K562 (cell line): ENCODE data around the gene CCDC159. TPM values are rescaled to one million over a fixed set of nuclear protein-coding genes. Genes with fewer than 3 reads are reported as not detected.

ENCODE experiments used
- BACH1 ChIP-seq: fragments of 200-800 bp; sonication (Bioruptor generic); IDR thresholded peaks from 2 replicates; pipeline ENCODE4 v1.6.1; 2016; ENCODE audit warnings: missing genetic modification characterization, missing compliant biosample characterization
- BRCA1 ChIP-seq, 2 experiments: fragments of 450-650 bp in 1 of 2; sonication (generic) in 1 of 2; formaldehyde crosslinking in 1 of 2; IDR thresholded peaks; 2 replicates each; pipeline versions ENCODE4 v1.5.0 to v1.6.1; 2017 to 2020; ENCODE audit warnings: mild to moderate bottlenecking in 1 of 2, missing genetic modification reagents in 1 of 2
- BRD9 ChIP-seq: fragments of 450-650 bp; IDR thresholded peaks from 2 replicates; pipeline ENCODE4 v1.6.1; 2018; ENCODE audit warnings: low read depth; ENCODE audit not compliant: partially characterized antibody
- FOXJ2 ChIP-seq: fragments of 200-800 bp; sonication (Bioruptor generic); IDR thresholded peaks from 2 replicates; pipeline ENCODE4 v1.6.1; 2016; ENCODE audit warnings: missing genetic modification characterization, missing compliant biosample characterization
- HLTF ChIP-seq: fragments of 450-650 bp; IDR thresholded peaks from 2 replicates; pipeline ENCODE4 v1.6.1; 2016
- MAFG ChIP-seq: fragments of 450-650 bp; conservative IDR thresholded peaks from 2 replicates; pipeline ENCODE4 v1.6.1; 2016; ENCODE audit warnings: missing genetic modification characterization, missing compliant biosample characterization
- MTF1 ChIP-seq: fragments of 250-450 bp; sonication (Bioruptor Pico); IDR thresholded peaks from 2 replicates; pipeline ENCODE4 v1.9.0; 2021; ENCODE audit warnings: moderate library complexity, mild to moderate bottlenecking, inconsistent platforms, borderline replicate concordance
- NR2C1 ChIP-seq, 2 experiments: fragments of 450-650 bp; IDR thresholded peaks; 2 replicates each; pipeline ENCODE4 v1.6.1; 2017; ENCODE audit warnings: mild to moderate bottlenecking in 2 of 2, antibody characterized with exemption in 1 of 2, inconsistent platforms in 1 of 2, missing compliant biosample characterization in 1 of 2, missing genetic modification characterization in 1 of 2
- PHF8 ChIP-seq: fragments of 200-600 bp; sonication (generic); IDR thresholded peaks from 2 replicates; pipeline ENCODE4 v1.6.1; 2012; ENCODE audit warnings: mixed run types, mild to moderate bottlenecking, inconsistent platforms, low read length, moderate library complexity, borderline replicate concordance
- TCFL5 ChIP-seq: fragments of 250-450 bp; sonication (Bioruptor Pico); conservative IDR thresholded peaks from 2 replicates; pipeline ENCODE4 v1.6.1; 2021; ENCODE audit warnings: mild to moderate bottlenecking, moderate library complexity, matching md5 sums
- ZNF354B ChIP-seq: fragments of 250-450 bp; sonication (Bioruptor Pico); IDR thresholded peaks from 2 replicates; pipeline ENCODE4 v1.4.0; 2020
- ZNF398 ChIP-seq: fragments of 250-450 bp; sonication (Bioruptor Pico); IDR thresholded peaks from 2 replicates; pipeline ENCODE4 v1.8.0; 2021; ENCODE audit warnings: moderate library complexity, mild to moderate bottlenecking, inconsistent platforms
- ZNF780A ChIP-seq: fragments of 250-450 bp; sonication (Bioruptor Pico); IDR thresholded peaks from 2 replicates; pipeline ENCODE4 v1.5.0; 2021; ENCODE audit warnings: mild to moderate bottlenecking
- ZNF785 ChIP-seq: fragments of 250-450 bp; sonication (Bioruptor Pico); IDR thresholded peaks from 2 replicates; pipeline ENCODE4 v1.4.0; 2020; ENCODE audit warnings: mild to moderate bottlenecking
- polyA plus RNA-seq, 8 experiments: library from polyadenylated mRNA; depleted of rRNA in 4 of 8; stranded (reverse) in 5 of 8; unstranded in 3 of 8; fragments of >200 nt; fragmentation: Nextera tagmentation in 2 of 8; fragmentation: Illumina TruSeq in 1 of 8; extraction: Ambion mirVana in 2 of 8; extraction: Trizol in 1 of 8; gene quantifications; 2 replicates each; pipeline versions ENCODE4 v1.2.1 to v1.2.3, GENCODE V29; 2011 to 2014; ENCODE audit warnings: inconsistent platforms in 1 of 8, missing spikeins in 1 of 8
- total RNA-seq, 7 experiments: library from RNA; depleted of rRNA in 6 of 7; stranded (reverse); fragments of >200 nt in 6 of 7; fragmentation: Illumina TruSeq in 2 of 7; extraction: Trizol in 2 of 7; gene quantifications; 2 replicates each; pipeline versions ENCODE4 v1.2.1 to v1.2.3, GENCODE V29; 2011 to 2021; ENCODE audit warnings: low replicate concordance in 1 of 7
- TF ChIP-seq, protein P1 (sequence below): fragments of 250-450 bp; sonication (Bioruptor Pico); IDR thresholded peaks from 2 replicates; pipeline ENCODE4 v1.4.0; 2020; ENCODE audit warnings: borderline replicate concordance
- TF ChIP-seq, protein P2 (sequence below): sonication (generic); formaldehyde crosslinking; IDR thresholded peaks from 2 replicates; pipeline ENCODE4 v1.4.0; 2020; ENCODE audit warnings: mild to moderate bottlenecking, missing genetic modification reagents
- TF ChIP-seq, protein P3 (sequence below): fragments of 450-650 bp; formaldehyde crosslinking; IDR thresholded peaks from 2 replicates; pipeline ENCODE4 v1.4.0; 2020; ENCODE audit warnings: mild to moderate bottlenecking

The CCDC159 gene
- total and polyA plus RNA-seq, 9 of the 15 experiments (the other 6 are each of a cell fraction or from before 2014, with no cell fraction given), result 0.68 to 10.1 (median 4.7) TPM

DNA sequence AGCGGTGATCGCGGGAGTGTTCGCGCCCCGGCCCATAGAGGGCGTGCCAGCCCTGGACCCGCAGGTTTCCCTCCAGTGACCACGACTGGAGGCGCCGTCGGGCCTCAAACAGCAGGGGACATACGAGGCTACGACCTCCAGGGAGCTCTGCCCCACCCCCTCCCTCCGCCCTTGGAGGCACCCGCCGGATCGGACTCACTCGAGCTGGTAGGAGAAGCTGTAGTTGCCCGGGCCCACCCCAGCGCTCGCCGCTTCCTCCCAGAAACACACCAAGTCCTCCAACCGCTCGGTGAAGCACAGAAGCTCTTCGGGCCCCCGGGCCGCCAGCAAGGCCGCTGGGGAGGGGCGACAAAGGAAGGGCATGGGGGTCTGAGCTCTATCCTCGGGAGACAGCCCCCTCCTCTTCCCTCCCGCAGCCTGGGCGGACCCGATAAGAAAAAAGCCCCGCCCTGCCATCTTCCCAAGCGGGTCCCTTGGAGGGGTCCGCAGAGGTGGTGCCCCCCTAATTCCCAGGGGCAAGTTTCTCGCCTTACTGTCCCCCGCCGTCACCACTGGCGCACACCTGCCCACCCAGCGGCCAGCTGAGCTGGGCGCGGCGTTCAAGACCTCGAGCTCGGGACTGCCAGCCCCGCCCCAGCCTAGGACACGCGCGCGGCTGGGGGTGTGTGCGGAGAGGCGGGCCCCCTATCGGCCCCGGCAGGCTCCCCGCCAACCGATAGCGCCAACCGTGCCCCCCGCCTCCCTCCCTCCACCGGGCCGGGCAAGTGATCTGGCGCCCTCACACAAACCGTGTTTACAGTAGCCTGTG is 36.8 kb downstream of the CCDC159 start (continued):
- TF ChIP-seq TCFL5 (CRISPR knock-in tag) (no peak), BACH1 (tag) (no peak), BRD9 (no peak), MTF1 (CRISPR knock-in tag) (no peak), HLTF (0 out of 2 replicates have a peak, but pooled peaks have one; percentile 8), BRCA1 (IDR thresholded peaks at IDR 0.05) (no peak), BRCA1 (CRISPR knock-in tag; IDR thresholded peaks at IDR 0.05) (no peak), PHF8 (no peak; the same call in 1 of the 2 replicates), ZNF780A (CRISPR knock-in tag) (no peak), ZNF354B (CRISPR knock-in tag) (no peak), FOXJ2 (tag) (no peak), ZNF785 (CRISPR knock-in tag) (no peak), NR2C1 (IDR thresholded peaks at IDR 0.05) (0 out of 2 replicates have a peak, but pooled peaks have one; percentile 38), NR2C1 (tag; IDR thresholded peaks at IDR 0.05) (peak; percentile 60; the same call in 1 of the 2 replicates), MAFG (no peak), ZNF398 (no peak)
- TF ChIP-seq, protein P1, sequence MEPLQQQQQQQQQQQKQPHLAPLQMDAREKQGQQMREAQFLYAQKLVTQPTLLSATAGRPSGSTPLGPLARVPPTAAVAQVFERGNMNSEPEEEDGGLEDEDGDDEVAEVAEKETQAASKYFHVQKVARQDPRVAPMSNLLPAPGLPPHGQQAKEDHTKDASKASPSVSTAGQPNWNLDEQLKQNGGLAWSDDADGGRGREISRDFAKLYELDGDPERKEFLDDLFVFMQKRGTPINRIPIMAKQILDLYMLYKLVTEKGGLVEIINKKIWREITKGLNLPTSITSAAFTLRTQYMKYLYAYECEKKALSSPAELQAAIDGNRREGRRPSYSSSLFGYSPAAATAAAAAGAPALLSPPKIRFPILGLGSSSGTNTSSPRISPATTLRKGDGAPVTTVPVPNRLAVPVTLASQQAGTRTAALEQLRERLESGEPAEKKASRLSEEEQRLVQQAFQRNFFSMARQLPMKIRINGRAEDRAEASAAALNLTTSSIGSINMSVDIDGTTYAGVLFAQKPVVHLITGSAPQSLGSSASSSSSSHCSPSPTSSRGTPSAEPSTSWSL (CRISPR knock-in tag), result 0 out of 2 replicates have a peak, but pooled peaks have one; percentile 19
- TF ChIP-seq, protein P2, sequence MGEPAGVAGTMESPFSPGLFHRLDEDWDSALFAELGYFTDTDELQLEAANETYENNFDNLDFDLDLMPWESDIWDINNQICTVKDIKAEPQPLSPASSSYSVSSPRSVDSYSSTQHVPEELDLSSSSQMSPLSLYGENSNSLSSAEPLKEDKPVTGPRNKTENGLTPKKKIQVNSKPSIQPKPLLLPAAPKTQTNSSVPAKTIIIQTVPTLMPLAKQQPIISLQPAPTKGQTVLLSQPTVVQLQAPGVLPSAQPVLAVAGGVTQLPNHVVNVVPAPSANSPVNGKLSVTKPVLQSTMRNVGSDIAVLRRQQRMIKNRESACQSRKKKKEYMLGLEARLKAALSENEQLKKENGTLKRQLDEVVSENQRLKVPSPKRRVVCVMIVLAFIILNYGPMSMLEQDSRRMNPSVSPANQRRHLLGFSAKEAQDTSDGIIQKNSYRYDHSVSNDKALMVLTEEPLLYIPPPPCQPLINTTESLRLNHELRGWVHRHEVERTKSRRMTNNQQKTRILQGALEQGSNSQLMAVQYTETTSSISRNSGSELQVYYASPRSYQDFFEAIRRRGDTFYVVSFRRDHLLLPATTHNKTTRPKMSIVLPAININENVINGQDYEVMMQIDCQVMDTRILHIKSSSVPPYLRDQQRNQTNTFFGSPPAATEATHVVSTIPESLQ (CRISPR knock-in tag), result peak; percentile 65; the same call in 1 of the 2 replicates
- TF ChIP-seq, protein P3, sequence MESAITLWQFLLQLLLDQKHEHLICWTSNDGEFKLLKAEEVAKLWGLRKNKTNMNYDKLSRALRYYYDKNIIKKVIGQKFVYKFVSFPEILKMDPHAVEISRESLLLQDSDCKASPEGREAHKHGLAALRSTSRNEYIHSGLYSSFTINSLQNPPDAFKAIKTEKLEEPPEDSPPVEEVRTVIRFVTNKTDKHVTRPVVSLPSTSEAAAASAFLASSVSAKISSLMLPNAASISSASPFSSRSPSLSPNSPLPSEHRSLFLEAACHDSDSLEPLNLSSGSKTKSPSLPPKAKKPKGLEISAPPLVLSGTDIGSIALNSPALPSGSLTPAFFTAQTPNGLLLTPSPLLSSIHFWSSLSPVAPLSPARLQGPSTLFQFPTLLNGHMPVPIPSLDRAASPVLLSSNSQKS (CRISPR knock-in tag), result 0 out of 2 replicates have a peak, but pooled peaks have one; percentile 59
